Measurements from ENCODE around the gene DTNA. TPM values are rescaled to one million over a fixed set of nuclear protein-coding genes. Genes with fewer than 3 reads are reported as not detected.

DTNA gene
- total RNA-seq, 1 experiment from 2014 or later = not detected

DNA sequence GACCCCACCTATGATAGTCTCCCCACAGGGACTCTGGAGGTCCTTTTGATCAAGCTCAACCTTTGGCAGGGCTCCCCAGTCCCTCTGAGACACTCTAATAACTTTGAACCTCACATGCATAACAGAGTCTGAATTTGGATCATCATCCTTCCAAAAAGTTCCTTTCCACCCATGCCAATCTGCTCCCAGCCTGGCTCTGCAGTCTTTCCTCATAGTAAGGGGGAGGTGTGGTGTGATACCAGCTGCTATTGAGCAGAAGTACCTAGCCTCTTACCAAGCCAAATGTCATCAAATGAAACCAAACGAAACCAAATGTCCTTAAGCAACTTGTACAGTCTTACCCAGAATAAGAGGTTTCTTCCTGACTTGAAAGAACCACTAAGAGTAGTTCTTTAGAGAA lies 36.5 kb downstream of the DTNA start:
- H3K4me3 Mint-ChIP-seq (ENCODE audit: unreplicated experiment) = no peak overlapping the region
- POLR2A ChIA-PET = no interaction called here
- CTCF ChIA-PET = no interaction called here
- DNase-seq (ENCODE audit: unreplicated experiment) = no peak
- no peak overlapping the region for H3K27ac Mint-ChIP-seq (ENCODE audit: low read depth, unreplicated experiment)
- H3K27me3 Mint-ChIP-seq (ENCODE audit: insufficient read depth, unreplicated experiment) = no peaks in the 10 kb centered on the region
- H3K4me1 Mint-ChIP-seq (ENCODE audit: insufficient read depth, unreplicated experiment) = no peaks in the 10 kb centered on the region
- BruUV-seq (replicated peaks) = no TSS peak
- no peaks in the 10 kb centered on the region for H3K36me3 Mint-ChIP-seq (ENCODE audit: insufficient read depth, unreplicated experiment)
- intact Hi-C loops (cut with micrococcal nuclease) = no loop called here
- TF ChIP-seq, protein P1, sequence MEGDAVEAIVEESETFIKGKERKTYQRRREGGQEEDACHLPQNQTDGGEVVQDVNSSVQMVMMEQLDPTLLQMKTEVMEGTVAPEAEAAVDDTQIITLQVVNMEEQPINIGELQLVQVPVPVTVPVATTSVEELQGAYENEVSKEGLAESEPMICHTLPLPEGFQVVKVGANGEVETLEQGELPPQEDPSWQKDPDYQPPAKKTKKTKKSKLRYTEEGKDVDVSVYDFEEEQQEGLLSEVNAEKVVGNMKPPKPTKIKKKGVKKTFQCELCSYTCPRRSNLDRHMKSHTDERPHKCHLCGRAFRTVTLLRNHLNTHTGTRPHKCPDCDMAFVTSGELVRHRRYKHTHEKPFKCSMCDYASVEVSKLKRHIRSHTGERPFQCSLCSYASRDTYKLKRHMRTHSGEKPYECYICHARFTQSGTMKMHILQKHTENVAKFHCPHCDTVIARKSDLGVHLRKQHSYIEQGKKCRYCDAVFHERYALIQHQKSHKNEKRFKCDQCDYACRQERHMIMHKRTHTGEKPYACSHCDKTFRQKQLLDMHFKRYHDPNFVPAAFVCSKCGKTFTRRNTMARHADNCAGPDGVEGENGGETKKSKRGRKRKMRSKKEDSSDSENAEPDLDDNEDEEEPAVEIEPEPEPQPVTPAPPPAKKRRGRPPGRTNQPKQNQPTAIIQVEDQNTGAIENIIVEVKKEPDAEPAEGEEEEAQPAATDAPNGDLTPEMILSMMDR (IDR thresholded peaks at IDR 0.05; ENCODE audit: unreplicated experiment) = no peak
- H3K9me3 Mint-ChIP-seq (ENCODE audit: unreplicated experiment) = no peaks in the 10 kb centered on the region

DNA sequence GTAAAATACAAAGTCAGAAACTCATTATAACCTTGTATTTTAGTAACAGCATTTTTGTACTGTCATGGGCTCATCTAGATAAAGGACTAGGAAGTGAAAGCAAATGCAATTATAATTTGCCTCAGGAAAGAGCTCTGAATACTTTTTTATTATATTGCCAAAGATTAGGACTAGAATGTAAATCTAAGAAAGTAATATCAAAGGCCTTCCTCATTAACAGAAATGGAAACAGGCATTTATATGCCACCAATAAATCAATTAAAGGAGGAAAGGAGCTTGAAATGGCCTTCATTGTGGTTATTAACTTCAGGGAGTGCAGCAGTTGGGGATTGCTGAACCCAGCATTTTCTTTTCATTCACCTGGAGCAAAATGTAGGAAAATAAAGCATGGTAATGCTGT lies 39.6 kb downstream of the DTNA start:
- no TSS peak for BruUV-seq (replicated peaks)
- DNase-seq (ENCODE audit: unreplicated experiment) = no peak
- POLR2A ChIA-PET = interaction anchor here (0.7 kb wide), 1 partner anchor 16 kb away, joined by 3 read pairs; no protein-coding TSS in a partner anchor
- no peaks in the 10 kb centered on the region for H3K4me1 Mint-ChIP-seq (ENCODE audit: insufficient read depth, unreplicated experiment)
- H3K36me3 Mint-ChIP-seq (ENCODE audit: insufficient read depth, unreplicated experiment) = no peaks in the 10 kb centered on the region
- H3K4me3 Mint-ChIP-seq (ENCODE audit: unreplicated experiment) = no peak overlapping the region
- H3K9me3 Mint-ChIP-seq (ENCODE audit: unreplicated experiment) = no peaks in the 10 kb centered on the region
- TF ChIP-seq, protein P1 (IDR thresholded peaks at IDR 0.05; ENCODE audit: unreplicated experiment) = no peak
- CTCF ChIA-PET = interaction anchor here (0.6 kb wide), 2 partner anchors 17 to 572 kb away, joined by 3 read pairs; no protein-coding TSS in a partner anchor
- intact Hi-C loops (cut with micrococcal nuclease) = no loop called here
- no peak overlapping the region for H3K27ac Mint-ChIP-seq (ENCODE audit: low read depth, unreplicated experiment)
- no peaks in the 10 kb centered on the region for H3K27me3 Mint-ChIP-seq (ENCODE audit: insufficient read depth, unreplicated experiment)

DNA sequence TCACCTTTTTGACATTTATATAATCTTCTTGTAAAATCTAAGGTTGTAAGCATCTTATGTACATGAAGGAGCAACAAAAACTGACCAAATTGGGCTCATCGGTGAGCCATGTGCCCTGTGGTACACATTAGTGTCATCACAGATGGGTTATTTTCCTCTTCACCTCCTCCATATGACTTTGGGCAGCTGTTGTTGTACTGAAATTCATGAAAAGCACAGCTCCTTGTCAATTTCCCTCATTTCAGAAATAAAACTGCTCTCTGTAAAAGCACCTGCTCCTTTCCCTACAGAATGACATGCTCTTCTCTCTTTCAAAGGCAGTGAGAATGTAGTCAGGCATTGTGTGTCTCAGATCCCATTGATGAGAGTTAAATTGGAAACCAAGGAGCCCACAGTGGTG lies 42.0 kb downstream of the DTNA start:
- CTCF ChIA-PET = interaction anchor here (0.5 to 2.1 kb wide), 4 partner anchors 91 to 927 kb away, joined by 3 to 7 read pairs (median 3); no protein-coding TSS in a partner anchor
- H3K4me3 Mint-ChIP-seq (ENCODE audit: unreplicated experiment) = no peak overlapping the region
- TF ChIP-seq, protein P1 (IDR thresholded peaks at IDR 0.05; ENCODE audit: unreplicated experiment) = no peak
- no TSS peak for BruUV-seq (replicated peaks)
- no peak overlapping the region for H3K27ac Mint-ChIP-seq (ENCODE audit: low read depth, unreplicated experiment)
- no peaks in the 10 kb centered on the region for H3K36me3 Mint-ChIP-seq (ENCODE audit: insufficient read depth, unreplicated experiment)
- H3K27me3 Mint-ChIP-seq (ENCODE audit: insufficient read depth, unreplicated experiment) = no peaks in the 10 kb centered on the region
- POLR2A ChIA-PET = interaction anchor here (1.2 kb wide), 1 partner anchor 19 kb away, joined by 3 read pairs; no protein-coding TSS in a partner anchor
- no peaks in the 10 kb centered on the region for H3K9me3 Mint-ChIP-seq (ENCODE audit: unreplicated experiment)
- H3K4me1 Mint-ChIP-seq (ENCODE audit: insufficient read depth, unreplicated experiment) = no peaks in the 10 kb centered on the region
- DNase-seq (ENCODE audit: unreplicated experiment) = no peak
- intact Hi-C loops (cut with micrococcal nuclease) = no loop called here

DNA sequence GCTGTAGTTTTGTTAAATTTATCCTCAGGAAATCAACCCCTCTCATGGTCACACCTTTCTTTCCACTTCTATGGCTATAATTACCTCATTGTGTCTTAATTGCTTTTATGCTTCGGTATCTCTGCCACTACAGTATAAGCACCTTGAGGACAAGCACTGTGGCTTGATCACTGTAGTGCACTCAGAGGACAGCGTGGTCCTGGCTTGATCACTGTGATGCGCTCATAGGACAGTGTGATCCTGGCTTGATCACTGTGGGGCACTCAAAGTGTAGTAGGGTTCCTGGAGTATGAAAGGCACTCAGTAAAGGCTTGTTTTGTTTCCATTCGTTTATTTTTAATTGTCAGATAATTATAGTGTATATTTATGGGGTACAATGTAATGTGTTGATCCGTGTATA lies 44.2 kb downstream of the DTNA start:
- TF ChIP-seq, protein P1 (IDR thresholded peaks at IDR 0.05; ENCODE audit: unreplicated experiment) = no peak
- no peaks in the 10 kb centered on the region for H3K4me1 Mint-ChIP-seq (ENCODE audit: insufficient read depth, unreplicated experiment)
- DNase-seq (ENCODE audit: unreplicated experiment) = no peak
- POLR2A ChIA-PET = no interaction called here
- no peak overlapping the region for H3K27ac Mint-ChIP-seq (ENCODE audit: low read depth, unreplicated experiment)
- H3K9me3 Mint-ChIP-seq (ENCODE audit: unreplicated experiment) = no peaks in the 10 kb centered on the region
- intact Hi-C loops (cut with micrococcal nuclease) = no loop called here
- CTCF ChIA-PET = interaction anchor here (0.6 to 2.1 kb wide), 2 partner anchors 93 to 104 kb away, joined by 3 to 7 read pairs; no protein-coding TSS in a partner anchor
- no peaks in the 10 kb centered on the region for H3K27me3 Mint-ChIP-seq (ENCODE audit: insufficient read depth, unreplicated experiment)
- no peaks in the 10 kb centered on the region for H3K36me3 Mint-ChIP-seq (ENCODE audit: insufficient read depth, unreplicated experiment)
- no peak overlapping the region for H3K4me3 Mint-ChIP-seq (ENCODE audit: unreplicated experiment)
- BruUV-seq (replicated peaks) = no TSS peak
